Measurements from ENCODE around the gene RAB30.
A peak's percentile ranks its signal among the peaks of the same experiment; 100 is the strongest.
"Not testable (repeated sequence)": the region's sequence is repeated elsewhere in the genome, so short reads cannot be mapped to it uniquely, and the experiment has no call there.

Gene RAB30

DNA sequence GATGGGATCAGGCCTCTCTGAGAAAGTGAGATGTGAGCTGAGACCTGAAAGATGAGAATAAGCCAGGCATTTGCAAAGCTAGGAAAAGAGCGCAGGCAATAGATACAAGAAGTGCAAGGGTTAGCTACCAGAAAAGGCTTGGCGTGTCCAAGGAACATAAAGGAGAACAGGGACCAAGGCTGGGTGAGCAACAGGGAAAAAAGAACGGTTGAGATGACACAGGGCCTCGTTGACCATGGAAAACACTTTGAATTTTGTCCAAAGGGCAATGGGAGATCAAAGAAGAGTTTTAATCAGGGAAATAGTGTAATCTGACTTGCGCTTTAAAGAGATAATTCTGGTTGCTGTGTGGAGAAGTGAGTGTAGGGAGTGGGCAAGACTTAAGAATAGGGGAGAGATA is 35.0 kb downstream of the RAB30 start:
- no peak for DNase-seq

DNA sequence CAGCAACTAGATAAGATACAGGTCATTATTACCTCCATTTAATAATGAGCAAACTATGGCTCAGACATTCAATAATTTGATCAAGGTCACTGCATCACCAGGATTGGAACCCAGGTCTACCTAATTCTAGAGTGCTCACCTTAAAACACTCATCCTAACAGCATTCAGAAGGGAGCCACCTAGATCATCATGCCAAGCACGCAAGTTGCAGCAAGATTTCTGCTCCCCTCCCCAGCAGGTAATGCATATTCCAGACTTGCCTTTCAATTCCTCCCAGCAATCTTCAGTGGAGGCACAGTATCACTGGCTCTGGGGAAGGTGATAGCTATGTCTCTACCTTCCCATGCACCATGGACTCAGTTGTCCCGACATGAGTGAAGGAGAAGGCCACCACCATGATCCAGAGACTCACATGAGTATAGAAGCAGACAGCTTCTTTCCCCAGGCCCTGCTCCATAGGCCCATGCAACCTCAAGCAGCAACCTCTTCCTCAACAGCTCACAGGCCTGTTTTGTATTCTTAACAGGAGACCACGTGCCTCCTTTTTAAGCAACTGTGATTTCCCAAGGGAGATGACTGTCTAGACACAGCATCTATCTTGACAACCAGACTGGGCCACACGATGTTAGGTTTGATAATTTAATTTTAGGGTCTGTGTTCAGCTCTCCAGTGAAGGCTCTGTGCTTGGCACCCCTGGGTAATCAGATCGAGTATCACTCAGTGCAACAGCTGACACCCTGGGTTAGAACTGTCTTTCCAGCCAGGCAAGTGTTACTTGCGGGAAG is 36.4 kb downstream of the RAB30 start:
- DNase-seq, result no peak

DNA sequence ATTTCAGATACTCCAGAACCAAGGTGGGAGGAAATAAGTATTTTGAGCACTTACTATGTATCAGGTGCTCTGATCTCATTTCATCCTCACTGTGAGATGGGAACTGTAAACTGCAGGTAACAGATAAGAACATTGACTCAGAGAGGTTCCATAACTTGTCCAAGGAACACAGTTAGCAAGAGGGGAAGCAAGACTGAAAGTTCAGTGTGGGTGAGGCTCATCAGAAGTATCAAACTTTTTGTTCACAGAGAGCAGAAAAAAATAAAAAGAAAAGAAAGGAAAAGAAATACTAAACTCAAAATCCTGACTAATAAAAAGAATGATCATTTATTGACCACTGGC is 37.1 kb downstream of the RAB30 start:
- DNase-seq, result no peak

DNA sequence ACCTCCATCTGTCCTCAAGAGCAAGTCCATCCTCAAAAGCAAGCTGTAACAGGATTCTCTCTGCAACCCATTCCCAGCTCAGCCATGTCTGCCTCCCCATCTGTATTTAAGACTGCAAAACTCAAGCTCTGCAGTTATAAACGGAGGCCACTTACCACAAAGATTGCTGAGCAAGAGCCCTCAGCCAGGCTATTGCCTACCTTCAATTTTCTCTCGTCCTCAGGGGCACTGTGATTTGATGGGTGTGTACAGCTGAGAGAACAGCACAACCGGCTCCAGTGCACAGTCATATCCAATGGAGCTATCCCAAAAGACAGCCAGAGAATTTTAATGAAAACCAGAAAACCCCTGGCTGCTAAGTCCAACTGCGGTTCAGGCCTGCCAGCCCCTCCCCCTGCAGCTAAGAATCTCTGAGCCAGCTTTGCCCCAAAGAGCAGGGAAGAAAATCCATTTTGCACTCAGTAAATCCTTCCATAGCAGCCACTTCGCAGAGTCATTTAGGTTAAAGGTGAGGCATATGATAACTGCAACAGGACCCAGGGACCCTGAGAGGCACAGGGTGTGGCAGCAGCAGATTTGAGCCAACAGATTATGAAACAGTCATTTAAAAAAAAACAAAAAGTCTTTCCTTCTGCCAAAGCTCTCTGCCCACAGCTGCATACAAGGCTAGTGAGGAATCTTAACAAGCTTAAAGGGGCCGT is 37.6 kb downstream of the RAB30 start:
- peak; percentile 38 for DNase-seq

DNA sequence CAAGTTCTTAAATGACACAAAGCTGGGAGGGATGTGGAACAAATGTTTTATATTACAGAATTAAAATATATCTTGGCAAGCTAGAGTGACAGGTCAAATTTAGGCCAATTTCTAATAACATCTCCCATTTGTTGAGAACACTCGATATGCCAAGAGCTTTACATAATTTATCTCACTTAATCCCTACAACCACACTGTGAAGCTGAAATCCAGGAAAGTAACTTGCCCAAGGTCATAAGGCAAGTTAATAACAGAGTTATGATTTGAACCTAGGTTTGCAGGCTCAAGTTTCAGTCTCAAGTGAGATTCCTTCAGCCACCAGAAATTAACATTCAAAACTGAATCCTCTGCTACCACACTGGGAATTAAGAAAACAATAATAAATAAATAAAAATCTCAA is 38.3 kb downstream of the RAB30 start:
- no peak for DNase-seq

DNA sequence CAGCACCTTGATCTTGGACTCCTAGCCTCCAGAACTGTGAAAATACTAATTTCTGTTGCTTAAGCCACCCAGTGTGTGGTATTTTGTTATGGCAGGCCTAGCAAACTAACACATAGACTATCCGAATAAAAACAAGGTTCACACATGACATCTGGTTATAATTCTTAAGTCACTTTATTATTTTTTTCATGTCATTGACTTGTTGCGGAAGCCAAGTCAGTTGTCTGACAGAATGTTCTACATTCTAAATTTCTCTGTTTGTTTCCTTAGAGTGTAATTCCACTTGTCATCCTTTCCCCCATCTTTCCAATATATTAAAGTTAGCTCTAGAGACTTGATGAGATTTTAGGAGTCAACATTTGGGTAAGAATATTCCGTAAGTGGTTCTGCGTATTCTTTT is 40.6 kb downstream of the RAB30 start:
- no peak for DNase-seq

DNA sequence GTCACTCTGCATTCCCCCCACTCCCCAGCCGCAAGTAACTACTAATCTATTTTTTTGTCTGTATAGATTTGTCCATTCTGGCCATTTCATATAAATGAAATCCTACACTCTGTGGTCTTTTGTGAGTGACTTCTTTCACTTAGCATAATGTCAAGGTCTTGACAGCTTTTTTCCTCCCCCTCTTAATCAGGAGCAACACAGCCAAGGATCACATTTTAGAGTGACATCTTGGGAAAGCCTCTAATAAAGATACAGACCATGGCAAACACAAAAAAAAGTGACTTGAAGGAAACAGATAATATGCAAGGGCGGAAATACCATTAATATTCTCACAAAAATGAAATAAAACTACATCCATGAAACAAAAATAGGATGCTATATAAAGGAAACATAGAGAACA is 43.9 kb downstream of the RAB30 start:
- no peak for DNase-seq

DNA sequence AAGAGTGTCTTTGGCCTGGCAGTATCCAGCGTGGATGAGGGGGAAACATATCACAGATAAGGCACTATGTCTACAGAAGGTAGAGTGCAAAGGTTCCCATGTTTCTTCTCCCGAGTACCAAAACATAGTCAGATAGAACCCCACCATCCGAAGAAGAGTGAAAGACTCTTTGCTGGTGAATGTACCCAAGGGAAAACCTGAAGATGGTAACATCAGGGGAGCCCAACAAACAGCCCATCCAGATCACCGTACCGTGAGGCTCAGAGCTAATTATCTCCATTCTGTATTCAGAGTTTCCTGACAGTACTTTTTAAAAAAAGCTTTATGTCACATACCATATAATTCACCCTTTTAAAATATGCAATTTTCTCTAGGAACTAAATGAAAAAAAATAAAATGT is 44.4 kb downstream of the RAB30 start:
- no peak for DNase-seq

DNA sequence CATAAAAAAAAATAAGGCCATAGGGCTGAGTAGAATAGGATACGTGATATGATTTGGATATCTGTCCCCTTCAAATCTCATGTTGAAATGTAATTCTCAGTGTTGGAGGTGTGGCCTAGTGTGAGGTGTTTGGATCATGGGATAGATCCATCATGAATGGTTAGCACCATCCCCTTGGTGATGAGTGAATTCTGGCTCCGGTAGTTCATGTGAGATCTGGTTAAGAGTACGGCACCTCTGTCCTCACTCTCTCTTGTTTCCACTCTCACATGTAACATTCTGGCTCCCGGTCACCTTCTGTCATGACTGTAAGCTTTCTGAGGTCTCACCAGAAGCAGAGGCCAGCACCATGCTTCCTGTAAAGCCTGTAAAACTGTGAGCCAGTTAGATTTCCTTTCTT is 45.5 kb downstream of the RAB30 start:
- no peak for DNase-seq

DNA sequence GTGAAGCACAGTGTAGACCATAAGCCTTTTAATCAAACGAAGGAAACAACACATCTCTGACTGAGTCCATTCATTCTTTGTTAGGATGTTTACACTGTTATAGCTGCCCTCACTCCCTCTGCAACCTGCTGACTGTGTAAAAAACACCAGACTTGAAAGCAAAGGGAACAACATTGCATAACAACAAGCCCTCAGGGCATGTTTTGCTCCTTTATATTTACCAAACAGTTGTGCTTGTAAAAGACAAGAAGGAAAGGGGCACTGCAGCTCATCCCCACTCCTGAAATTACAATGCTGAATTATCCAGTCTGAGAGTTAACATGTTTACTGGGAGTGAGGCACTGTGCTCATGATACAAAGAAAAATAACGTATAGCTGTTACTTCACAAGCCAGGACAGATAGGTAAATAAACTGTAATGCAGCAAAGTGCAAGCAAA is 46.4 kb downstream of the RAB30 start:
- DNase-seq, result peak; percentile 86

DNA sequence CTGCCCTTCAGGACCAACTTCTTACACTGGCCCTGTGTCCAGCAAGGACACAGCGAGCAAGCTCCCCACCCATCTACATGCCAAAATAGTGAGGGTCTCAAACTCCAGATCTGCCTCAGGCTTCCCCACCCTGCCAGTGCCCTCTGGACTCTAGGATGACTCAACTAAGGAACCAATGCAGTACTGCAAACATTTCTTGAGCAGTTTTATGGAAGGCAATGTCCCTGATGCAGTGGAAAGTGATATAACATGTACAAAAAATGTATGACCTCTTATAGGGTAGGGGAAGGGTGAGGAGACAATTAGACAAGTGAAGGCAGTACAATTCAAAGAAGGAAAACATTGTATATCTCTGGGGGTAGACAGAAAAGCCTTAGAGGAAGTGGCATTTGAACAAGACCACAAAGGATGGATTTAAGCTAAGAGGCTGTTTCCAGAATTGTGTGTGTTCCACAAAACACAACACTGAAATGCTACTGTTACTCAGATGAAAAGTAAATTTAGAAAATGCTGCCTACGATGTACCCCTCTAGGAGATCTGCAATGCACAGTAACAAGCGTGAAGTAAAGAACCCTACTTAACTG is 47.3 kb downstream of the RAB30 start:
- no peak for DNase-seq

DNA sequence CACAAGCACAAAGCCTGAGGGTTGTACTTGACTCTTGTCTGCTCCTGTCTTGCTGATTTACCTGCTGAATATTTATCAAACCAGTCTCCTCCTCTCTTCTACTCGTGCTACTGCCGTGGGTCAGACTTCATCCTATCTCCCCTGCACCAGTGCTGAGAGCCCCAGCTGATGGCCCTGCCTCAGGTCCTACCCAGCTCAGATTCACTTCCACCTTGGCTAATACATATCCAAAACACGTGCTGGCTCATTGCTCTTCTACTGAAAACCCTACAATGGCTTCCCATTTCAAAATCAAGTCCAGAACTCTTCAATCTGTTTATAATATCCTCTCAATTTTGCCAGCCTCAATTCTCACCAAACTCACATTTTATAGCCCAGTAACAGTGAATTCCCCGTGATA is 48.3 kb downstream of the RAB30 start:
- no peak for DNase-seq

DNA sequence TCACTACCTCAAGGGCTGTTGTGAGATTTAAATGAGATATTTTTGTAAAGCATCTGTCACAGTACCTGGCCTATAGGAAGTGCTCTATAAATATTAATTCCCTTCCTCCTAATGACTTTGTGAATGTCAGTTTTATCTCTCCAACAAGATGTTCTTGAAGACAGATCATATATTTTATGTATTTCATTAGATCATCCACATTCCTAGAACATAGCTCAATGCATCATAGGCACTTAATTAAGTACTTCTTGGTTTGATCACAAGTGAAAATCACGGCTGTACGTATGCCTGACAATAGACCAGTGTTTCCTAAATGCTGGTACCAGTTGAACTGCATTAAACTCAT is 49.9 kb downstream of the RAB30 start:
- no peak for DNase-seq

DNA sequence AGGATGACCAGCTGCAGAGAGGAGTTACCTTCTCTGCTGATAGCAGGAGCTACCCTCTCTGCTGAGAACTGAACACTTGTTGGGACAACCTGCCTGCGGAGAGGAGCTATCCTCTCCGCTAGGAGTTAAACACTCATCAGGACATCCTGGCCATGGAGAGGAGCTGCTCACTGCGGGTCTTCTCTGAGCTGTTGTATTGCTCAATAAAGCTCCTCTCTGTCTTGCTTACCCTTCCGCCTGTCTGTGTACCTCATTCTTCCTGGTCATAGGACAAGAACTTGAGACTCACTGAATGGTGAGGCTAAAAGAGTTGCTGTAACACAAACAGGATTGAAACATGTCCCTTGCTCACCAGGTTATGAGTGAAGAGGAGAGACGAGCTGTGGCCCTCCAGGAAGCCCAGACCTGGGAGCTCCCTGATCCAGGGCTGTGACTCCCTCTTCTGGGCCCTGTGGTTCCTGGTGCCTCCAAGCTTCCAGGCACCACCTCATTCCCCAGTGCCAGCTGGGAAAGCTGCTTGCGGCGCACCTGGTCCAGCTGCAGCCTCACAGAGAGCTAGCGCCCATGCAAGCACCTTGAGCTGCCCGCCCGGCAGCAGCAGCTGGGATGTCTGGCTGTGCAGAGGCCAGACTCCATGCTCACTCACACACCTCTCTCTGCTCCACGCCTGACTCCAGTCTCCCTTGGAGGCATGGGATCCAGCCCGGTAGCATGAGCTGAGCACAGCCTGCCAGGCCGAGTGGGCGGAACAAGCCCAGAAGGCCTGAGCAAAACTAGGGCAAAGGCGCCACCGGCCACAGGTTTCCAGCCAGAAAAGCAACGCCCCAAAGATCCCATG is 50.5 kb downstream of the RAB30 start:
- DNase-seq, result peak; percentile 33

DNA sequence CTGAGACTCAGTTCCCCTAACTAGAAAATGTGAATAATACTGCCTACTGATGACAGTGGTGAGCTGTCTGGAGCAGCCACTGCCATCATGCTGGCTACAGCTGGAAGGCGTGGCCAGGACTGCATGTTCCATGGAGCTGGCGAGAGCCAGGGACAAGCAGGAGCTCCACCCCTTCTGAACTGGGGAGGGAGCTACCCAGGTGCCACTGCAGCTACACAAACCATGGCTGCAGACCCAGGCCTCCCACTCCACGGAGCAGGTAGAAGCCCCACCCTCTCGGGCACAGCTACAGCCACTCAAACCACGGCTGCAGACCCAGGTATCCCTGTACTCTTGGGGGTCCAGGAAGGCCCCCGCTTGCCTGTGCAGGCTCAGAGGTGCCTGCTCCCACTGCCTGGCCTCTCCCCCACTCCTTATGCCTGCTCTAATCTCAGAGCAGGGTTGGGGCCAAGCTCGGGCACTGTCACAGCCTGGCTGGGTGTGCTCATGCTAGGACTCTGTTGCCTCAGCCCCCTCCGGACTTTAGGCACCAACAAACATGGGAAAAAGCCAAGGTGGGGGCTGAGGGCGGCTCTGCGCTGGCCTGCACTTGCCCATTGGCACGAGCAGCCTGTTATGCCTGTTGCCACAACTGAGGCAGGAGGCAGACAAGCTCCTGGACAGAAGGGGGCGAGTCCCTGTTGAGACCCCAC is 51.7 kb downstream of the RAB30 start:
- DNase-seq, result no peak

DNA sequence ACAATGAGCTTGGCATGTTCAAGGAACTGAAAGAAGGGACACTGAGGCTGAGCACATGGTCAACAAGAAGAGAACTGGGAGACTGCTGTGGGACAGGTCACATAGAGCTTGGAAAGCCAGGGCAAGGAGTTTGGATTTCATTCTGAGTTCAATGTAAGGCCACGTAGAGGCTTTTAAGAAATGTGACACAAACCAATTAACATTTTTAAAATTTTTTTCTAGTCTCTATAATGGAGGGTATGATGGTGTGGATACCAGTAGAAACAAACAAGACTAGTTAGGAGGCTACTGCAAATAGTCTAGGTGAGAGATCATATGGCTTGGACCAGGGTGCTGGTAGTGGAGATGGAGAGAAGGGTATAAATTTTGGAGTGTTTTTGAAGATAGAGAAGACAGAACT is 56.7 kb downstream of the RAB30 start:
- DNase-seq, result no peak

DNA sequence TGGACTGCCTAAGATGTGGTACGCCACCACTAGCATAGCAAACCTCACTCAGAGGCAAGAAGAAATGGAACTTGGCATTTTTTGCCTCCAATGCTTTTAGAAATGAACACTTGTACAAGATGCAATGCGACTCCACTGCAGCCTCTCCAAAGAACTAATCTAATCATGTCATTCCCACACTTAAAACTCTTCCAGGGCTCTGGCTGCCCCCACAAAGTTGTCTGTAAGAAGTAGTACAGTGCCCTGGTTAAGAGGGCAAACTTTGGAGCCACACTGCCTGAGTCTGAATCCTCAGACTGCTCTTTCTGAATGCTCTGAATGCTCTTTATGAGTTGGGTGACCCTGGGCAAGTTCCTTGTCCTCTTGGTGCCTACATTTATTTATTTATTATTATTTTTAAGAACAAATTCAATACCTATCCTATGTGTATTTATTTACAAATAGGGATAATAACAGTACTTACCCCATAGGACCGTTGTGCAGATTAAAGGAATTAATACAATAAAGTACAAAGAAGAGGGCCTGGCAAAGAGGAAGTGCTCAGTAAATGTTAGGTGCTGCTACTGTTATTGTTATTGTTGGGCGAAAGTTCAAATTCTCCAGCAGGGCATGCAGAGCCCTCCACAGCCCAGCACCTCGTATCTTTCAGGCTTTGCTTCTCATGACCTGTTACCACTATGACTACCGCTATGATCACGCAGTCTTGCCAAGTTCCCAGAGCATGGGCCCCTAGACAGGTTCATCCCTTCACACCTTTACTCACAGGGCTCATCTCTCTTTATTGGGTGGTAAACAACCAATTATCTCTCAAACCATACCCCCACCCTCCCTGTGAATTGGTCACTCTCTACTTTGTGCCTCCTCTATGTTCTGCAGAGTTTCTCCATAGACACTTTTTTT is 59.3 kb downstream of the RAB30 start:
- DNase-seq, result no peak

DNA sequence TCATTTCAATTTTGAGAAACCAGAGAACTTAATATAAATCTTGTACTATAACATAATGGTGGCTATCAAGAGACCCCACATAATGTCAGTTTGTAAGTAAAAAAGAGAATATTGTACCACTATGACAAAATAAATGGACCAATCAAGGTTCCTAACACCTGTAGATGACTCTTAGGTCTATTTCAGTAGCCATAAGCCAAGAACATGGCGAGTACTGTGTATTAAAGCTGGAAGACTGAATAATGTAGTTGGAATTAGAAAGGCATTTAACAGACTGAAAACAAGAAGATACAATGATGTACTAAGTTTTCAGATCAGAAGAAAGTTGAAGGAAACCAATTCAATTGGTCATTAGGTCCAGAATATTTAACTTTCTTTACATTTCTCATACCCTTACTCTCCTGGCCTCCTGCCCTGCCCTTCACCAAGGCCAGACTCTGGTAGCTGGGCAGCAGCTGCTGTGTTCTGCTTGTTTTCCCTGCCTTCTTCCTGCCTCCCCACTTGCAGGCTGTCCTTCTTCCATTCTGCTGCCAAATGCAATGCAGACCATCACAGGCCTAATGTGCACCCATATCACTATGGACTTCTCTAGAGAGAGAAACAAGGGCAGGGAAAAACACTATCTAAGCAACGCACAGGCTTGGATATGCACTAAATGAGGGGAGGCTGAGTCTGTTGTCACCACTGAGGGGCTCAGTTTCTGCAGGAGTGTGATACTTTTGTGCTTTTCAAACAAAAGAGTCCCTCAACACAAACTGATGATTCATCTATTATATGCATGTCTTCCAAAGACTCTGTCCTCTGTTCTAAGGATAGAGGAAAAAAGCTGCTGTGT is 60.1 kb downstream of the RAB30 start:
- DNase-seq, result peak; percentile 77

DNA sequence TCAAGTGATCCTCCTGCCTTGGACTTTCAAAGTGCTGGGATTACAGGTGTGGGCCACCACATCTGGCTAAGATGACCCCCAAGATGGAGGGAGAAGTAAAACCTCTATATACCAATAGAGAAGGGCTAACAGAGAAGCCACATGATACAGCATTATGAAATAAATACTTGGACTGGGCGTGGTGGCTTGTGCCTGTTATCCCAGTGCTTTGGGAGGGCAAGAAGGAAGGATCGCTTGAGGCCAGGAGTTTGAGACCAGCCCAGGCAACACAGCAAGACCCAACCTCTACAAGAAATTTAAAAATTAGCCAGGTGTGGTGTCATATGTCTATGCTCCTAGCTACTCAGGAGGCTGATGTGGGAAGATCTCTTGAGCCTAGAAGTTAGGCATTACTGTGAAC is 61.7 kb downstream of the RAB30 start:
- no peak for DNase-seq

DNA sequence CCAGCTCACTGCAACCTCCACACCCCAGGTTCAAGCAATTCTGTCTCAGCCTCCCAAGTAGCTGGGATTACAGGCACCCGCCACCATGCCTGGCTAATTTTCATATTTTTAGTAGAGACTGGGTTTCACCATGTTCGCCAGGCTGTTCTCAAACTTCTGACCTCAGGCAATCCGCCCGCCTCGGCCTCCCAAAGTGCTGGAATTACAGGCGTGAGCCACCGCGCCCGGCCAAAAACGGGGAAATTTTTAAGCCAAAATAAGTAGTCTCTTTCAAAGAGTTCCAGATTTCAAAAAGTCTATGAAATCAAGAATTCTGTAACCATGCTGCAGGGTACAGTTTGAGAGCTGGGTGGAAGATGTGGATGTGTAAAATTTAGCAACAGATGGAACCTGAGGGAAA is 62.6 kb downstream of the RAB30 start:
- not testable (repeated sequence) for DNase-seq

DNA sequence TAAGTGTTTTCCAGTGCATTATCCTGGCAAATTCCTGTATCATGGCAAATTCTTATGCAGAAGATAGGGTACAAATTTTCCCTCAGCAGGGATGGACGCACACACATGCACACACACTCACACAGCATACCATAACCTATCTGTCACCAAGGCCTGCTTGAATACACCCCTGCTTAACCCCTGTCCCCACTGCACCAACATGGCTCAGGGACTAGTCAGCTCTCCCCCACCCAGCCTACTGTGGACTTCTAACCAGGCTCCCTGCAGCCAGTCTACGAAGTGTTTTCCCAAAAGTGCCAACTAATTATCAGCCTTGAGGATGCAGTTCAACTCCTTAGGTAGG is 63.1 kb downstream of the RAB30 start:
- peak; percentile 38 for DNase-seq
